Activated CD4-positive, alpha-beta T cell treated with anti-CD3 and anti-CD28 coated beads, Interleukin-2, amount 10 ng/mL, durations not matched to agents 7 days and 5 days (primary cell): ENCODE data around the gene NLRC5. TPM values are rescaled to one million over a fixed set of nuclear protein-coding genes. Genes with fewer than 3 reads are reported as not detected.
A peak's percentile ranks its signal among the peaks of the same experiment; 100 is the strongest.

Experiments used
- CTCF ChIA-PET: fragments of 350-600 bp; sonication (Branson Sonifier 250); formaldehyde crosslinking; loops from one replicate; lab custom pipeline; 2021; ENCODE audit warnings: antibody characterized with exemption; lab: Charles Lee
- POLR2A ChIA-PET: fragments of 350-600 bp; sonication (Branson Sonifier 250); formaldehyde crosslinking; loops from one replicate; lab custom pipeline; 2021; ENCODE audit warnings: antibody characterized with exemption; lab: Charles Lee
- DNase-seq: peaks from one replicate; pipeline ENCODE4 v3.0.0-alpha.2; 2020
- H3K27ac Mint-ChIP-seq: one replicate; pipeline ENCODE4 v1.8.0; 2021; ENCODE audit warnings: mild to moderate bottlenecking, moderate library complexity, mixed read lengths
- H3K27me3 Mint-ChIP-seq: one replicate; pipeline ENCODE4 v1.8.0; 2021; ENCODE audit warnings: mixed read lengths
- H3K36me3 Mint-ChIP-seq: one replicate; pipeline ENCODE4 v1.8.0; 2021; ENCODE audit warnings: low read depth, mixed read lengths
- H3K4me1 Mint-ChIP-seq: one replicate; pipeline ENCODE4 v1.8.0; 2021; ENCODE audit warnings: mixed read lengths
- H3K4me3 Mint-ChIP-seq: one replicate; pipeline ENCODE4 v1.8.0; 2021; ENCODE audit warnings: mild to moderate bottlenecking, moderate library complexity, mixed read lengths
- H3K9me3 Mint-ChIP-seq: one replicate; pipeline ENCODE4 v1.8.0; 2021; ENCODE audit warnings: mixed read lengths
- total RNA-seq, 2 experiments: library from RNA; stranded (reverse); gene quantifications; one replicate each; pipeline ENCODE4 v1.2.3, GENCODE V29; 2021

The NLRC5 gene
- total RNA-seq, 2 experiments from 2014 or later = 428 to 468 TPM

DNA sequence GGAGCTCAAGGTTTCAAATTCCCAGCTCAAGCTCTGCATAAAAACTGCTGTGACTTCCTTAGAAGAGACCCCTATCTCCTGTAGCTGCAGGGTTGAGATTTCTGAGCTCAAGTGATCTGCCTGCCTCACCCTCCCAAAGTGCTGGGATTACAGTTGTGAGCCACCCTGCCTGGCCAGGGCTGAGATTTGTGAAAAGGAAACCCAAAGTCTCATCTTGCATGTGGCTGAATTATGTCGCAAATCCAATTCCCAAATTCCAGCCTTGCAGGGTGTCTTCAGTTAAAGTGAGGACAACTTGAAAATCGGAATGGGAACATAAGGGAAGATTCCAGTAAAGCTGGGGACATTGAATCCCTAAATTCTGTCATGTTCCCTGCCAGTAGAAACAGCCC is 41.8 kb upstream of the NLRC5 start:
- no peak for DNase-seq
- Mint-ChIP-seq H3K36me3 (peaks cover 28% of the 10 kb centered on the region), H3K27me3 (no peaks in the 10 kb centered on the region), H3K4me1 (peaks cover 37% of the 10 kb centered on the region), H3K9me3 (no peaks in the 10 kb centered on the region), H3K4me3 (no peak overlapping the region), H3K27ac (no peak overlapping the region)
- POLR2A ChIA-PET = interaction anchor here (0.7 kb wide), 1 partner anchor 77 kb away, joined by 3 read pairs; no protein-coding TSS in a partner anchor
- CTCF ChIA-PET = interaction anchor here (0.7 to 5.6 kb wide), 7 partner anchors 9 to 23 kb away, joined by 3 to 28 read pairs (median 5); no protein-coding TSS in a partner anchor

- DNase-seq = no peak
- Mint-ChIP-seq H3K4me3 (no peak overlapping the region), H3K9me3 (no peaks in the 10 kb centered on the region), H3K27ac (peak overlapping the region; percentile 5), H3K27me3 (no peaks in the 10 kb centered on the region), H3K36me3 (peaks cover 21% of the 10 kb centered on the region), H3K4me1 (peaks cover 31% of the 10 kb centered on the region)
- ChIA-PET POLR2A (interaction anchor here (0.7 kb wide), 1 partner anchor 77 kb away, joined by 3 read pairs; no protein-coding TSS in a partner anchor), CTCF (interaction anchor here (1.0 to 5.6 kb wide), 5 partner anchors 8 to 18 kb away, joined by 3 to 28 read pairs (median 6); no protein-coding TSS in a partner anchor)
These were observed 41.1 kb upstream of the NLRC5 start for GRCh38 chr16:56948234-56948633.

DNA sequence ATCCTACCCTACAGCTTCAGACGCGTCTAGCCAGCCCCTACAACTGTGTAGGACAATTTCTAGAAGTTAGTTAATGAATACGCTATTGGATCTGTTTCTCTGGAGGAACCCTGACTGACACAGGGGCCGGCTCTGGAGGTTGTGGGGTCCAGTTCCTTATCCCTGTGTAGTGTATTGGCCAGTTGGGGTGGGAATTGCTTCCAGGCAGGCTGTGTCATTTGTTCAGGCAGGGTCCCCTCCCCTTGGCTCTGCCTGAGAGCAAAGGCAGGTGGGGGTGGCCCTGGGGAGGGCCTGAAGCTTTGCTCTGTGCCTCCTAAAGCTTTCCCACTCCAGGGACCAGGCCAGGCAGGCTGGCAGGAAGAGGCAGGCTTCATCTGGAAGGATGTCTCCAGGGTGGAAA is 39.3 kb upstream of the NLRC5 start:
- ChIA-PET POLR2A (no interaction called here), CTCF (interaction anchor here (0.9 to 3.2 kb wide), 3 partner anchors 13 to 17 kb away, joined by 4 to 18 read pairs (median 4); no protein-coding TSS in a partner anchor)
- DNase-seq = no peak
- Mint-ChIP-seq H3K4me3 (no peak overlapping the region), H3K36me3 (peaks cover 8% of the 10 kb centered on the region), H3K27ac (no peak overlapping the region), H3K27me3 (no peaks in the 10 kb centered on the region), H3K9me3 (no peaks in the 10 kb centered on the region), H3K4me1 (peaks cover 19% of the 10 kb centered on the region)

DNA sequence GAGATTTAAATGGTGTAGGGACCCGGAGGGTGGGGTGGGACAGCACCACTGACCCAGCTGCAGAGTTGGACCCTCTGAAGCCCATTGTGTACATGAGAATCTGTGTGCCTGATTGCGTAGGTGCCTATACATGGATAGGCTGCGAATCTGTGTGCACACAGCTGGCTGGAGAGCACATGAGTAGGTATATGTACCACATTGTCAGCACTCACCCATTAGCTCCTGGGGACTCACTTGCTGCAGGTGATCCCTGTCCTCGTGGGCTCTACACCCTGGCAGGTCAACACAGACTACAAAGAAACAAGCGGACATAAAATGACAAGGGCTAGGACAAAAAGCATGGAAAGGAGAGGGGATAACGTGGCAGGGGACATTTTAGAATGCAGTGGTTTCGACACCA is 38.9 kb upstream of the NLRC5 start:
- Mint-ChIP-seq H3K27ac (no peak overlapping the region), H3K9me3 (no peaks in the 10 kb centered on the region), H3K4me3 (no peak overlapping the region), H3K4me1 (peaks cover 18% of the 10 kb centered on the region), H3K36me3 (peaks cover 8% of the 10 kb centered on the region), H3K27me3 (no peaks in the 10 kb centered on the region)
- ChIA-PET POLR2A (interaction anchor here (0.9 kb wide), 1 partner anchor 19 kb away, joined by 3 read pairs; the partner anchor contains the start of gene HERPUD1), CTCF (interaction anchor here (0.9 to 3.2 kb wide), 9 partner anchors 12 to 164 kb away, joined by 3 to 18 read pairs (median 4); no protein-coding TSS in a partner anchor)
- DNase-seq = no peak

GRCh38 chr16:56950881-56951771 is 38.2 kb upstream of the NLRC5 start:
- peak; percentile 64 for DNase-seq
- Mint-ChIP-seq H3K9me3 (no peaks in the 10 kb centered on the region), H3K27me3 (no peaks in the 10 kb centered on the region), H3K4me3 (no peak overlapping the region), H3K36me3 (peaks cover 8% of the 10 kb centered on the region), H3K4me1 (peaks cover 18% of the 10 kb centered on the region), H3K27ac (no peak overlapping the region)
- CTCF ChIA-PET = interaction anchor here (0.6 to 3.2 kb wide), 13 partner anchors 9 to 244 kb away, joined by 3 to 18 read pairs (median 4); partner anchors contain the start of gene NLRC5
- POLR2A ChIA-PET = interaction anchor here (0.9 kb wide), 1 partner anchor 20 kb away, joined by 3 read pairs; the partner anchor contains the start of gene HERPUD1

DNA sequence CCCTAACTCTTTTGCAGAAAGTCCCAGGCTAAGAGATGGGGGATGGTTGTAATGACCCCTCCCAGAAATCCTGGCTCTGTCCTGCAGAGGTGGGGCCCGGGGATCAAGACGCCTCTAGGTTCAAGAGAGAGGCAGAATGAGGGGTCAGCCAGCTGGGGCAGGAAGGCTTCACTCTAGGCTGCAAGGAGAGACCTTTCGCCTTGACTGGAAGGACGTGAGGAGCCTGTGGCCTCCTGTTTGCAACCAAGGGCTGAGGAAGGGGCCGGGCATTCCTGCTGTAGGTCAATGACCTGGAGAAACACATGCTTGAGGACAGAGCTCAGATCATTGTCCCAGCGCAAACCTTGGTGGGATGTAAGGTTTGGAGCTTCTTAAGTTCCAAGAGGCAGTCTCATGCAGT is 36.4 kb upstream of the NLRC5 start:
- Mint-ChIP-seq H3K27ac (no peak overlapping the region), H3K9me3 (no peaks in the 10 kb centered on the region), H3K27me3 (no peaks in the 10 kb centered on the region), H3K4me1 (peaks cover 14% of the 10 kb centered on the region), H3K36me3 (peaks cover 3% of the 10 kb centered on the region), H3K4me3 (no peak overlapping the region)
- DNase-seq = no peak
- POLR2A ChIA-PET = no interaction called here
- CTCF ChIA-PET = interaction anchor here (0.5 to 2.3 kb wide), 4 partner anchors 11 to 93 kb away, joined by 3 to 8 read pairs (median 4); no protein-coding TSS in a partner anchor

GRCh38 chr16:56956076-56956475 is 33.3 kb upstream of the NLRC5 start:
- Mint-ChIP-seq H3K27me3 (peaks cover 3% of the 10 kb centered on the region), H3K9me3 (no peaks in the 10 kb centered on the region), H3K27ac (no peak overlapping the region), H3K4me3 (no peak overlapping the region), H3K4me1 (peaks cover 5% of the 10 kb centered on the region), H3K36me3 (no peaks in the 10 kb centered on the region)
- CTCF ChIA-PET = interaction anchor here (1.0 to 3.5 kb wide), 3 partner anchors 8 to 15 kb away, joined by 3 to 9 read pairs (median 5); no protein-coding TSS in a partner anchor
- POLR2A ChIA-PET = no interaction called here
- DNase-seq = no peak

- H3K36me3 Mint-ChIP-seq = no peaks in the 10 kb centered on the region
- CTCF ChIA-PET = interaction anchor here (1.0 to 3.5 kb wide), 4 partner anchors 9 to 14 kb away, joined by 3 to 9 read pairs (median 4); no protein-coding TSS in a partner anchor
- no peak overlapping the region for H3K4me3 Mint-ChIP-seq
- POLR2A ChIA-PET = no interaction called here
- H3K9me3 Mint-ChIP-seq = no peaks in the 10 kb centered on the region
- DNase-seq = no peak
- no peaks in the 10 kb centered on the region for H3K4me1 Mint-ChIP-seq
- no peak overlapping the region for H3K27ac Mint-ChIP-seq
- peaks cover 3% of the 10 kb centered on the region for H3K27me3 Mint-ChIP-seq
These were observed 32.6 kb upstream of the NLRC5 start for GRCh38 chr16:56956756-56957155.

GRCh38 chr16:56960681-56961281 is 28.6 kb upstream of the NLRC5 start:
- Mint-ChIP-seq H3K27ac (no peak overlapping the region), H3K27me3 (peaks cover 3% of the 10 kb centered on the region), H3K9me3 (no peaks in the 10 kb centered on the region), H3K36me3 (no peaks in the 10 kb centered on the region), H3K4me1 (peaks cover 14% of the 10 kb centered on the region), H3K4me3 (no peak overlapping the region)
- CTCF ChIA-PET = no interaction called here
- DNase-seq = no peak
- POLR2A ChIA-PET = no interaction called here

DNA sequence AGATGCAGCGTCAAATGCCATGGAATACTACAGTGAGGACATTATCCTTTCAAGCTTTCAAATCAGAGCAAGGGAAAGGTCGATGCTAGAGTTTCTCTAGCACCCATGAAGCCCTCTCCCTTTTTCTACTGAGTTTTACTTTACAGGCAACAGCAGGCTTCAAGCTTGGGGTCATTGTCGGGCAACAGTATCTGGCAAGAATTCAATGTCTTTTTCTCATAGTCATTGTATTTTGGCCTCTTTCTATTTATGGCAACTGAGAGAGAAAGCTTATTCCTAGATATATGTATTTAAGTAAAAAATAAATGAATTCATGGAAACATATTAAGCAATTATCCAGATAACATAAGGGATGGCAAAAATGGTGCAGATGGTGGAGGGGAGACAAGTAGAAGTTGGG is 28.0 kb upstream of the NLRC5 start:
- ChIA-PET CTCF (interaction anchor here (8.8 kb wide), 1 partner anchor 14 kb away, joined by 77 read pairs; no protein-coding TSS in a partner anchor), POLR2A (no interaction called here)
- Mint-ChIP-seq H3K27ac (no peak overlapping the region), H3K9me3 (no peaks in the 10 kb centered on the region), H3K4me1 (peaks cover 20% of the 10 kb centered on the region), H3K4me3 (no peak overlapping the region), H3K36me3 (no peaks in the 10 kb centered on the region), H3K27me3 (peaks cover 3% of the 10 kb centered on the region)
- DNase-seq = no peak

DNA sequence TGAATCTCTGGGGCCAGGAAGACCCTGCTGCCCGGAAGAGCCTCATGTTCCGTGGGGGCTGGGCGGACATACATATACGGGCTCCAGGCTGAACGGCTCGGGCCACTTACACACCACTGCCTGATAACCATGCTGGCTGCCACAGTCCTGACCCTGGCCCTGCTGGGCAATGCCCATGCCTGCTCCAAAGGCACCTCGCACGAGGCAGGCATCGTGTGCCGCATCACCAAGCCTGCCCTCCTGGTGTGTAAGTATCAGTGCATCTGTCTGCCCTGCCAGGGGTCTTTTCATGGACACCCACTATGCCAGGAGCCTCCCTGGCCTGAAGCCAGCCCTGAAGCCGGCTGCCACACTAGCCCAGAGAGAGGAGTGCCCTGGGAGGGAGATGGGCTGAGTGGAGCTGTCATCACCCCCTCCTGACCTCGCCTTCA is 27.5 kb upstream of the NLRC5 start, which contains the start of gene CETP:
Gene CETP, plus strand, starts transcription at position 100 of the 431 bp plus-strand sequence. Its CDS starts 30 bp downstream, at position 130.
- no peak within 1 kb of the TSS for H3K27ac Mint-ChIP-seq

More for the DNA sequence above, 27.5 kb upstream of the NLRC5 start, which contains the start of gene CETP:
- H3K9me3 Mint-ChIP-seq = no peaks in the 10 kb centered on the region
- ChIA-PET POLR2A (no interaction called here), CTCF (interaction anchor here (1.1 to 12.8 kb wide), 5 partner anchors 12 to 84 kb away, joined by 3 to 123 read pairs (median 11); partner anchors contain the start of gene NLRC5)
- H3K4me3 Mint-ChIP-seq = no peak within 1 kb of the TSS
- H3K36me3 Mint-ChIP-seq = no peaks in the 10 kb centered on the region
- peaks cover 3% of the 10 kb centered on the region for H3K27me3 Mint-ChIP-seq
- no peak for DNase-seq
- H3K4me1 Mint-ChIP-seq = peaks cover 20% of the 10 kb centered on the region
